DOHH2 (cell line): Measurements from ENCODE around the gene RNF123.

Experiments used
- H3F3A ChIP-seq: fragments of 200-600 bp; sonication (generic), shearing (Covaris generic); 2 replicates; pipeline ENCODE4 v1.6.0; 2016; ENCODE audit warnings: antibody characterized with exemption, mild to moderate bottlenecking; ENCODE audit not compliant: control insufficient read depth, insufficient read depth
- H3K27ac ChIP-seq: fragments of 200-600 bp; sonication (generic); 2 replicates; pipeline ENCODE4 v1.5.1; 2014; ENCODE audit warnings: low read depth, mild to moderate bottlenecking, low read length, moderate library complexity
- H3K27me3 ChIP-seq: fragments of 200-600 bp; sonication (generic); 2 replicates; pipeline ENCODE4 v1.6.1; 2014; ENCODE audit warnings: mild to moderate bottlenecking, low read length, mixed read lengths; ENCODE audit not compliant: control insufficient read depth
- H3K36me3 ChIP-seq: fragments of 200-600 bp; sonication (generic); 2 replicates; pipeline ENCODE4 v1.6.1; 2014; ENCODE audit warnings: mild to moderate bottlenecking, low read length, moderate library complexity, mixed read lengths; ENCODE audit not compliant: control insufficient read depth
- H3K4me1 ChIP-seq: fragments of 200-600 bp; sonication (generic); 2 replicates; pipeline ENCODE4 v1.6.1; 2014; ENCODE audit warnings: mild to moderate bottlenecking, low read length, mixed read lengths; ENCODE audit not compliant: control insufficient read depth
- H3K4me2 ChIP-seq: fragments of 200-600 bp; sonication (generic); 2 replicates; pipeline ENCODE4 v1.6.0; 2014; ENCODE audit warnings: mild to moderate bottlenecking, low read length, moderate library complexity
- H3K4me3 ChIP-seq: fragments of 200-600 bp; sonication (generic); 2 replicates; pipeline ENCODE4 v1.5.1; 2014; ENCODE audit warnings: mild to moderate bottlenecking, low read length, mixed read lengths
- H3K79me2 ChIP-seq: fragments of 200-600 bp; sonication (generic); 2 replicates; pipeline ENCODE4 v1.6.1; 2014; ENCODE audit warnings: mild to moderate bottlenecking, low read length, mixed read lengths; ENCODE audit not compliant: control insufficient read depth
- H3K9me2 ChIP-seq: fragments of 200-600 bp; sonication (generic); replicated peaks from 2 replicates; pipeline ENCODE4 v1.6.1; 2014; ENCODE audit warnings: mild to moderate bottlenecking, low read length, mixed read lengths; ENCODE audit not compliant: control insufficient read depth
- H3K9me3 ChIP-seq: fragments of 200-600 bp; sonication (generic); 2 replicates; pipeline ENCODE4 v1.6.1; 2014; ENCODE audit warnings: antibody characterized with exemption, low read length, mixed read lengths; ENCODE audit not compliant: control insufficient read depth, insufficient read depth
- H4K20me1 ChIP-seq: fragments of 200-600 bp; sonication (generic); 2 replicates; pipeline ENCODE4 v1.6.0; 2014; ENCODE audit warnings: low read depth, mild to moderate bottlenecking, antibody characterized with exemption, low read length, moderate library complexity; ENCODE audit not compliant: control insufficient read depth, insufficient read depth
- CTCF ChIP-seq: fragments of 200-600 bp; sonication (generic); IDR thresholded peaks from one replicate; pipeline ENCODE4 v1.5.1; 2014; ENCODE audit warnings: antibody characterized with exemption, mild to moderate bottlenecking, low read depth, low read length; ENCODE audit not compliant: poor library complexity, severe bottlenecking
- EZH2phosphoT487 ChIP-seq: fragments of 200-600 bp; sonication (generic); IDR thresholded peaks from 2 replicates; pipeline ENCODE4 v1.6.1; 2017; ENCODE audit warnings: borderline replicate concordance, mild to moderate bottlenecking, antibody characterized with exemption, low read length, moderate library complexity, mixed read lengths

Gene RNF123

GRCh38 chr3:49665822-49666519 lies 23.4 kb upstream of the RNF123 start:
- H3K4me3 ChIP-seq, result no peak overlapping the region
- TF ChIP-seq EZH2phosphoT487 (no peak), CTCF (no peak)
- no peaks in the 10 kb centered on the region for H3K9me2 ChIP-seq
- no peaks in the 10 kb centered on the region for H3K9me3 ChIP-seq
- no peaks in the 10 kb centered on the region for H3K4me1 ChIP-seq
- H3F3A ChIP-seq, result no peaks in the 10 kb centered on the region
- H3K4me2 ChIP-seq, result no peak overlapping the region
- H4K20me1 ChIP-seq, result no peaks in the 10 kb centered on the region
- H3K79me2 ChIP-seq, result no peaks in the 10 kb centered on the region
- H3K36me3 ChIP-seq, result no peaks in the 10 kb centered on the region
- no peaks in the 10 kb centered on the region for H3K27me3 ChIP-seq
- no peak overlapping the region for H3K27ac ChIP-seq

- Histone ChIP-seq H3K9me2 (no peaks in the 10 kb centered on the region), H3K4me1 (no peaks in the 10 kb centered on the region; the same call in 1 of the 2 replicates), H3K79me2 (peaks cover 2% of the 10 kb centered on the region; the same call in 1 of the 2 replicates), H3K9me3 (no peaks in the 10 kb centered on the region), H3F3A (no peaks in the 10 kb centered on the region), H3K27ac (no peak overlapping the region), H3K4me2 (no peak overlapping the region), H3K4me3 (no peak overlapping the region), H3K27me3 (no peaks in the 10 kb centered on the region), H3K36me3 (no peaks in the 10 kb centered on the region; the same call in 1 of the 2 replicates), H4K20me1 (no peaks in the 10 kb centered on the region)
- TF ChIP-seq CTCF (no peak), EZH2phosphoT487 (no peak)
Measured at GRCh38 chr3:49666592-49666991, 22.8 kb upstream of the RNF123 start.

GRCh38 chr3:49667701-49668413 lies 21.5 kb upstream of the RNF123 start:
- Histone ChIP-seq H3K27ac (no peak overlapping the region), H3K9me2 (no peaks in the 10 kb centered on the region), H3K27me3 (no peaks in the 10 kb centered on the region), H3K79me2 (peaks cover 9% of the 10 kb centered on the region), H4K20me1 (no peaks in the 10 kb centered on the region), H3K9me3 (no peaks in the 10 kb centered on the region), H3K4me3 (no peak overlapping the region), H3F3A (peaks cover 5% of the 10 kb centered on the region), H3K36me3 (no peaks in the 10 kb centered on the region; the same call in 1 of the 2 replicates), H3K4me2 (no peak overlapping the region), H3K4me1 (peaks cover 8% of the 10 kb centered on the region)
- TF ChIP-seq EZH2phosphoT487 (no peak), CTCF (no peak)
